Umbilical cord (tissue), 2 donors: ENCODE measurements around the gene ZNF521. TPM values are rescaled to one million over a fixed set of nuclear protein-coding genes. Genes with fewer than 3 reads are reported as not detected.
"Not testable (repeated sequence)": the region's sequence is repeated elsewhere in the genome, so short reads cannot be mapped to it uniquely, and the experiment has no call there.

Source experiments
- DNase-seq: peaks from one replicate; pipeline ENCODE4 v3.0.0-alpha.2; 2015; ENCODE audit warnings: low spot score
- total RNA-seq: library from RNA; depleted of rRNA; stranded (reverse); fragments of >200 nt; gene quantifications from one replicate; pipeline ENCODE4 v1.2.3, GENCODE V29; 2014; ENCODE audit warnings: low replicate concordance; ENCODE audit not compliant: insufficient read depth

The ZNF521 gene
- total RNA-seq, 1 donor from 2014 or later, result 50.6 TPM

DNA sequence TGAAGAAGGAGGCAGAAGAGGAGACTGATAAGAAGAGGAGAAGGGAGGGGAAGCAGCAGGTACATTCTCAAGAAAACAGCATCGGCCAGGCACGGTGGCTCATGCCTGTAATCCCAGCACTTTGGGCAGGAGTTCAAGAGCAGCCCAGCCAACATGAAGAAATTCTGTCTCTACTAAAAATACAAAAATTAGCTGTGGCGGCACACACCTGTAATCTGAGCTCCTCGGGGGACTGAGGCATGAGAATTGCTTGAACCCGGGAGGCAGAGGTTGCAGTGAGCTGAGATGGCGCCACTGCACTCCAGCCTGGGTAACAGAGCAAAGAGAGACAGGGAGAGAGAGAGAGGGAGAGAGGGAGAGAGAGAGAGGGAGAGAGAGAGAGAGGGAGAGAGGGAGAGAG, 318.8 kb downstream of the ZNF521 start:
- not testable (repeated sequence) for DNase-seq

DNA sequence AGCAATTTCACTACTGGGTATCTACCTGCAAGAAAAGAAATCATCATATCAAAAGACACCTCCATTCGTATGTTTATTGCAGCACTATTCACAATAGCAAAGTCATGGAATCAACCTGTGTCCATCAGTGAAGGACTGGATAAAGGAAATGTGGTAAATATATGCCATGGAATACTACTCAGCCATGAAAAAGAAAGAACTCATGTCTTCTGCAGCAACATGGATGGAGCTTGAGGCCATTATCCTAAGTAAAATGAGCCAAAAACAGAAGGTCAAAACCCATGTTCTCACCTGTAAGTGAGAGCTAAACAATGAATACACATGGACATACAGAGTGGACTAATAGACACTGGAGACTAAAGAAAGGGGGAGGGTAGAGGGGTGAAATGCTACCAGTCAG, 322.2 kb downstream of the ZNF521 start:
- DNase-seq, result no peak

DNA sequence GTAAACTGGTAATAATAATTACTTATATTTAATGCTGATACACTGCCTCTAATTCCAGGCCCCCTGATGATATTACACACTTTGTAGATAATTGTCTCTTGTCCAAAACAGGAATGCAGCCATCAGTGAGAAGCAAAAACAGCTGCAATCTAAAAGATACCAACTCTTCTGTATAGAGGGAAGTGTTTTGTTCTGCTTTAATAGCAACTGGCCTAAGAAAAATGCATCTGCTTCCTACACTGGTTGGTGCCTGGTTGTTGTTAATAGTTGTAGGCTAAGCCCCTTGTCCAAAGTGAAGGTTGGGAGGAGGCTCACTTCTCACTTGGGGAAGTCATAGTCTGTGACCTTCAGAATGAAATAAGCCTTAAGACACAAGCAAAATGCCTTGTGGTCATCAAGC, 332.0 kb downstream of the ZNF521 start:
- DNase-seq, result no peak

DNA sequence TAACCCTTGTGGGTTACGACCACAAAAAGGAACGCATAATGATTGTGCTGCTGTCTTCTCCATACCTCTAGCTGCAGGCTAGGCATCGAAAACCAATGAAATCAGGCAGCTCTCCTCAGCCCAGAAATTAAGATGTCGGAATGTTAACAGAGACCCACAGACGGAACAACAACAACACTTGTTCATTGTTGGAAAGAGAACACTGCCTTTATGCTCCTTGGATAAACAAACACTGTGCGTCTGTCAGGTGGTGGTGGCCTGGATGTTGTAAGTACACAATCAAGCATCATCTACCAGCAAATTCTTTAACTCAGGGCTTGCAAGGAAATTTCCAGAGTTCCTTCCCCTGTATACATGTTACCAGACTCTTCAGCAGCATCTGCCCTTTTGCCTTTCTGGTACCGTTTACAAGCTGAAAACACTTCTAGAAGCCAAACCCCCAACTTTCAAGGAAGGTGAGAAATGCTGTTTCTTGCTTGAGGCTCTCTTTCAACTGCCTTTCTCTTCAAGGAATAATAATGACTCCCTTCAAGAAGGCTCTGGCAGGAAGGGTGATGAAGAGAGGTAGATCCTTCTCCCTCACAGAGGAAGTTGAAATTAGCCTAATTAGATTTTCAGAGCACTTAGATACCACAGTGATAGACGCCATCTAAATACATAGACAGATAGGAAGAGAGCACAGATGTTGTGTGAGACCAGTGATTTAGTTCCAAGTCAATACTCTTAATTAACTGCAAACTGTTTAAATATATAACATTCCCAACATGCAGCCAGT, 332.7 kb downstream of the ZNF521 start:
- no peak for DNase-seq

DNA sequence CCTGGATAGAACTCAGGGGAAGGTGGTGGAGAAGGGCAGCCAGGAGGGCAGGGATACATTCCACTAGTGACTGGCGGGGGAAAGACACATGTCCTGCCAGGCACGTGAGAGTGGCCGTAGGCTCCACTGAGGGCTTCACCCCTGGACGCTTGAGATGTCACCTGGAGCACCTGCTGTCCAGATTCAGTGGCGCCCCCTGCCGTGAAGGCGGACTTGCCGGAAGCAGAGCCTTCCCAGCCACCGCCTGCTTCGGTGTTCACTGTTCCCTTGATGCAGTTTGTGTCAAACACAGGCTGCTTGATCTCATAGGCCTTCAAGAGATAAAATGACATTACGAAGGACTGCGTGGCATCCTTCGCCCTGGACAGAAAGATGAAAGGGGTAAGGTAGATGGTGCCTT, 335.3 kb downstream of the ZNF521 start:
- no peak for DNase-seq

DNA sequence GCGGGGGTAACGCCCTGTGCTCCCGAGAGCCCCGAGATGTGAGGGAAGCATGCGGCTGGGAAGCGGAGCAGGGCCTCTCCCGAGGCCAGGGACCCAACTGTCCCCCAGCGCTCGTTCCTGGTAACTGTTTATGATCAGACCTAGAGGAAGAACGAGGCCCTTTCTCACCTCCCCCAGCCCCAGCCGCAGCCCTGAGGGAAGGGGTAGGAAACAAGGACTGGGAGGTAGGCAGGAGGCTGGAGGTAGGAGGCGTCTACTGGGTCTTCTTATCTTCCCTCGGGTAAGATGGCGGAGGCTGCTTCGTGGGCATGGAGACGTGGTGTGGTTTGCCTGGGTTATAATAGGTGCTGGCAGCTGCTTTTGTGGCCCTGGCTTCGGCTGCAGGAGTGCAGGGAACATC, 335.8 kb downstream of the ZNF521 start:
- DNase-seq, result no peak
